ENCODE data around the gene PDZRN3. TPM values are rescaled to one million over a fixed set of nuclear protein-coding genes. Genes with fewer than 3 reads are reported as not detected.

Gene PDZRN3
- total and polyA plus RNA-seq, 2 of the 13 experiments (the other 11 are each of a cell fraction or from before 2014, with no cell fraction given) = not detected

GRCh38 chr3:73652896-73653295 lies 28.2 kb upstream of the PDZRN3 start:
- Histone ChIP-seq H3K4me2 (ENCODE audit: low read depth, low read length) (no peak overlapping the region), H3K27me3 (ENCODE audit: control insufficient read depth in 1 of 2, insufficient read depth in 2 of 2, low read length in 2 of 2) (no peaks in the 10 kb centered on the region), H3K4me3 (replicated peaks in 1 of 3; ENCODE audit: insufficient read depth in 1 of 3, low read depth in 2 of 3, low read length in 3 of 3) (no peak overlapping the region), H3K4me1 (ENCODE audit: insufficient read depth, low read length) (no peaks in the 10 kb centered on the region), H3K9ac (ENCODE audit: insufficient read depth, low read depth, low read length) (no peak overlapping the region), H4K20me1 (ENCODE audit: insufficient read depth, low read length) (no peaks in the 10 kb centered on the region), H2AFZ (ENCODE audit: low read length) (no peak overlapping the region), H3K27ac (ENCODE audit: extremely low read length, insufficient read depth, low read length) (no peak overlapping the region), H3K79me2 (ENCODE audit: insufficient read depth, low read length) (no peaks in the 10 kb centered on the region), H3K9me3 (ENCODE audit: low read length) (no peaks in the 10 kb centered on the region), H3K36me3 (replicated peaks in 1 of 2; ENCODE audit: control insufficient read depth in 1 of 2, insufficient read depth in 2 of 2, low read length in 2 of 2) (no peaks in the 10 kb centered on the region)
- in situ Hi-C loops (cut with HindIII; ENCODE audit: extremely low pct_ligation_motif_present, low pct_unique_long_range_greater_than_20kb) = no loop called here
- no peak for FAIRE-seq
- POLR2A ChIA-PET = no interaction called here
- no peak for DNase-seq (ENCODE audit: low spot score)
- intact Hi-C loops (cut with micrococcal nuclease; ENCODE audit: unreplicated experiment) = no loop called here
- CTCF ChIA-PET (ENCODE audit: low intra/inter-chr PET ratio, low total read pairs) = no interaction called here
- no TSS peak for BruUV-seq (replicated peaks)
- TF ChIP-seq ZNF800 (CRISPR knock-in tag; IDR thresholded peaks at IDR 0.05) (no peak), ZFP36L2 (CRISPR knock-in tag; IDR thresholded peaks at IDR 0.05) (no peak), HIC2 (CRISPR knock-in tag; IDR thresholded peaks at IDR 0.05; ENCODE audit: low read depth) (no peak), ZNF660 (CRISPR knock-in tag; IDR thresholded peaks at IDR 0.05; ENCODE audit: borderline replicate concordance, low read depth) (no peak), ZNF121 (CRISPR knock-in tag; IDR thresholded peaks at IDR 0.05) (no peak), ZBTB26 (CRISPR knock-in tag; IDR thresholded peaks at IDR 0.05; ENCODE audit: borderline replicate concordance) (no peak), ZNF276 (CRISPR knock-in tag; IDR thresholded peaks at IDR 0.05; ENCODE audit: low read depth) (no peak), ZNF678 (CRISPR knock-in tag; IDR thresholded peaks at IDR 0.05) (no peak), ZC3H4 (CRISPR knock-in tag; IDR thresholded peaks at IDR 0.05; ENCODE audit: borderline replicate concordance) (no peak), KMT2A (CRISPR knock-in tag; IDR thresholded peaks at IDR 0.05) (no peak), FOXA3 (CRISPR knock-in tag; IDR thresholded peaks at IDR 0.05) (no peak), FLYWCH1 (CRISPR knock-in tag; IDR thresholded peaks at IDR 0.05) (no peak), SMC3 (IDR thresholded peaks at IDR 0.05; ENCODE audit: low read length) (no peak), ZNF652 (CRISPR knock-in tag; IDR thresholded peaks at IDR 0.05; ENCODE audit: borderline replicate concordance, low read depth) (no peak), NFE2 (CRISPR knock-in tag; IDR thresholded peaks at IDR 0.05) (no peak), ZNF841 (CRISPR knock-in tag; IDR thresholded peaks at IDR 0.05; ENCODE audit: borderline replicate concordance) (no peak), DRAP1 (CRISPR knock-in tag; IDR thresholded peaks at IDR 0.05) (no peak)
- WGBS (ENCODE audit: low lambda C conversion rate) = 0% methylated on average over 3 of the region's 3 CpGs
- ATAC-seq = no peak

Measured in HepG2 (cell line).